Breast epithelium (tissue), 4 donors: ENCODE measurements around the gene DCLK1. TPM values are rescaled to one million over a fixed set of nuclear protein-coding genes. Genes with fewer than 3 reads are reported as not detected.
"Not testable (repeated sequence)": the region's sequence is repeated elsewhere in the genome, so short reads cannot be mapped to it uniquely, and the experiment has no call there.

Experiments
- DNase-seq, 2 donors: peaks; one replicate each; pipeline ENCODE4 v3.0.0-alpha.2; 2019; ENCODE audit warnings: low spot score in 2 of 2
- H3K27ac ChIP-seq, 2 donors: fragments of 200-600 bp; sonication (generic) in 1 of 2; one replicate each; pipeline ENCODE4 v1.5.1; 2016 to 2019; ENCODE audit warnings: mild to moderate bottlenecking in 1 of 2
- H3K27me3 ChIP-seq, 2 donors: fragments of 200-600 bp; sonication (generic) in 1 of 2; one replicate each; pipeline versions ENCODE4 v1.5.1 to v1.6.0; 2017 to 2019; ENCODE audit warnings: control low read depth in 1 of 2, mild to moderate bottlenecking in 1 of 2
- H3K36me3 ChIP-seq: fragments of 200-600 bp; one replicate; pipeline ENCODE4 v1.5.1; 2019
- H3K4me1 ChIP-seq, 2 donors: fragments of 200-600 bp; sonication (generic); one replicate each; pipeline ENCODE4 v1.5.1; 2016 to 2019; ENCODE audit warnings: control low read depth in 1 of 2
- H3K4me3 ChIP-seq, 3 donors: fragments of 200-600 bp; sonication (generic); 1 replicate in 2 of 3; 2 replicates in 1 of 3; pipeline ENCODE4 v1.5.1; 2016 to 2019; ENCODE audit warnings: mild to moderate bottlenecking in 3 of 3, moderate library complexity in 2 of 3
- H3K9me3 ChIP-seq, 2 donors: fragments of 200-600 bp; sonication (generic) in 1 of 2; one replicate each; pipeline ENCODE4 v1.5.1; 2016 to 2019; ENCODE audit warnings: control low read depth in 1 of 2
- CTCF ChIP-seq, 3 donors: fragments of 450-650 bp; IDR thresholded peaks; one replicate each; pipeline ENCODE4 v1.5.1; 2016 to 2017; ENCODE audit warnings: antibody characterized with exemption in 3 of 3, mild to moderate bottlenecking in 3 of 3, moderate library complexity in 3 of 3
- POLR2A ChIP-seq: fragments of 450-650 bp; IDR thresholded peaks from one replicate; pipeline ENCODE4 v1.6.1; 2016; ENCODE audit warnings: antibody characterized with exemption, mild to moderate bottlenecking, moderate library complexity
- POLR2AphosphoS5 ChIP-seq, 3 donors: sonication (generic); formaldehyde crosslinking; IDR thresholded peaks; one replicate each; pipeline ENCODE4 v1.6.1; 2017; ENCODE audit warnings: antibody characterized with exemption in 3 of 3
- intact Hi-C: fragments of 100-400 bp; cut with DNase I; formaldehyde crosslinking; loops from one replicate; pipeline ENCODE4 v1.15.1; 2023; ENCODE audit warnings: low total_unique reads
- total RNA-seq, 3 donors: library from RNA; depleted of rRNA; stranded (reverse); fragments of >200 nt; gene quantifications; one replicate each; pipeline ENCODE4 v1.1.0, GENCODE V29; 2016

Gene DCLK1
- total RNA-seq, 3 donors from 2014 or later: 21.2 to 158 (median 28.2) TPM

DNA sequence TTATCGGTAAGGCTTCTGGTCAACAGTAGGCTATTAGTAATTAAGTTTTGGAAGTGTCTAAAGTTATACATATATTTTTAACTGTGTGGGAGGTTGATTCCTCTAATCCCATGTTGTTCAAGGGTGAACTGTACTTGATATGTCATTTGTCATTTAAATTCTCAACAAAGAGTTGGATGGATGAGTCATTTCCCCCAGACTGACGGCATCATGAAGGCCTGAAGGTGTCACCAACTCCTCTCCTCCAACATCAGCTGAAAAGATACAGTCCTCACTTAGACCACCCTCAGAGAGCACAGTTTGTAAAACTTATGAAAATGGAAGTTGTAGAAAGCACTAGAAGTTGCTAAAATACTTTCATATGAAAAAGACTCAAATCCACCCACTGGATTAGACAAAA lies 48.8 kb downstream of the DCLK1 start:
- Histone ChIP-seq H3K4me3 (no peak overlapping the region), H3K27ac (no peak overlapping the region), H3K9me3 (no peaks in the 10 kb centered on the region), H3K27me3 (no peaks in the 10 kb centered on the region), H3K4me1 (no peaks in the 10 kb centered on the region), H3K36me3 (no peaks in the 10 kb centered on the region)
- intact Hi-C loops: no loop called here
- no peak for DNase-seq
- TF ChIP-seq POLR2AphosphoS5 (IDR thresholded peaks at IDR 0.05): no peak
- TF ChIP-seq CTCF (IDR thresholded peaks at IDR 0.05): no peak
- no peak for TF ChIP-seq POLR2A

GRCh38 chr13:36076211-36076610 lies 55.0 kb downstream of the DCLK1 start:
- intact Hi-C loops: no loop called here
- H3K36me3 ChIP-seq: no peaks in the 10 kb centered on the region

GRCh38 chr13:36074659-36075058 lies 56.5 kb downstream of the DCLK1 start:
- no peak overlapping the region for H3K27ac ChIP-seq

More at GRCh38 chr13:36076211-36076610, 55.0 kb downstream of the DCLK1 start:
- no peak overlapping the region for H3K4me3 ChIP-seq
- H3K9me3 ChIP-seq: no peaks in the 10 kb centered on the region
- H3K27ac ChIP-seq: no peak overlapping the region
- TF ChIP-seq CTCF (IDR thresholded peaks at IDR 0.05) (no peak), POLR2AphosphoS5 (IDR thresholded peaks at IDR 0.05) (no peak), POLR2A (no peak)
- no peaks in the 10 kb centered on the region for H3K27me3 ChIP-seq
- H3K4me1 ChIP-seq: no peaks in the 10 kb centered on the region
- DNase-seq: no peak

DNA sequence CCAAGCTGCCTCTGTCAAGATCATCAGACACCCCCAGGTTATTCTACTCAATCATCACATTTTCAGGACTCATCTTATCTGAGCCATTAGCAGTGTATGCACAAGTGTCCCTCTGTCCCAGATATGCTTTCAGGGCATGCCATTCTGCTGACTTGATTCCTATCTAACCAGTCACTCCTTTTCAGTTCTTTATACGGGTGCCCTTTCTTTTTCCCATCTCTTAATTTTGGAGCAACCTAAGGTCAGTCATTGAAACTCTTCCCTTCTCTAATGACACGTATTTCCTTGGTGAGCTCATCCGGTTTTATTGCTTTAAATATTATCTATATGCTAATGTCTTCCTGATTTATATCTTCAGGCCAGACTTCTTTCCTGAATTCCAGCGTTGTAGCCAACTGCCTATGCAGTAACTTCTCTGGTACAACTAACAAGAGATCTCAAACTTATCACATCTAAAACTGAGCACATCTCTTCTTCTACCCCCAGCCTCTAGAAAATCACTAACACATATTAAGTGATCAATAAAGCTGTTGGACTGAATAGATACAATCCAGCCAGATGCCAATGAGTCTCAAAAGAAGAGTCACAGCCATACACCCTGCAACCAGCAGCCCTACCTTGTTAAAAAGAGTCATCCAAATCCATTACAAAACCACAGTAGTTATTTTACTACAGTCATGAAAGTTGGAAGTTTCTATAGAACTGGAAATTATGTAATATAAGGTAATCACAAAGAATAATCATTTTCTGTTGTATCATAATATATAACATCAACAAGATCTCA lies 58.8 kb downstream of the DCLK1 start:
- intact Hi-C loops: no loop called here
- DNase-seq: no peak
- Histone ChIP-seq H3K27ac (peak overlapping the region; percentile 10 to 50), H3K27me3 (no peaks in the 10 kb centered on the region), H3K9me3 (no peaks in the 10 kb centered on the region), H3K36me3 (no peaks in the 10 kb centered on the region), H3K4me3 (no peak overlapping the region), H3K4me1 (no peaks in the 10 kb centered on the region)
- no peak for TF ChIP-seq POLR2A
- TF ChIP-seq POLR2AphosphoS5 (IDR thresholded peaks at IDR 0.05): no peak
- TF ChIP-seq CTCF (IDR thresholded peaks at IDR 0.05): no peak

More at GRCh38 chr13:36074659-36075058, 56.5 kb downstream of the DCLK1 start:
- H3K36me3 ChIP-seq: no peaks in the 10 kb centered on the region
- DNase-seq: no peak
- no peak overlapping the region for H3K4me3 ChIP-seq
- H3K9me3 ChIP-seq: no peaks in the 10 kb centered on the region
- H3K27me3 ChIP-seq: no peaks in the 10 kb centered on the region
- TF ChIP-seq POLR2A (no peak), POLR2AphosphoS5 (IDR thresholded peaks at IDR 0.05) (no peak), CTCF (IDR thresholded peaks at IDR 0.05) (no peak)
- intact Hi-C loops: no loop called here
- H3K4me1 ChIP-seq: no peaks in the 10 kb centered on the region

DNA sequence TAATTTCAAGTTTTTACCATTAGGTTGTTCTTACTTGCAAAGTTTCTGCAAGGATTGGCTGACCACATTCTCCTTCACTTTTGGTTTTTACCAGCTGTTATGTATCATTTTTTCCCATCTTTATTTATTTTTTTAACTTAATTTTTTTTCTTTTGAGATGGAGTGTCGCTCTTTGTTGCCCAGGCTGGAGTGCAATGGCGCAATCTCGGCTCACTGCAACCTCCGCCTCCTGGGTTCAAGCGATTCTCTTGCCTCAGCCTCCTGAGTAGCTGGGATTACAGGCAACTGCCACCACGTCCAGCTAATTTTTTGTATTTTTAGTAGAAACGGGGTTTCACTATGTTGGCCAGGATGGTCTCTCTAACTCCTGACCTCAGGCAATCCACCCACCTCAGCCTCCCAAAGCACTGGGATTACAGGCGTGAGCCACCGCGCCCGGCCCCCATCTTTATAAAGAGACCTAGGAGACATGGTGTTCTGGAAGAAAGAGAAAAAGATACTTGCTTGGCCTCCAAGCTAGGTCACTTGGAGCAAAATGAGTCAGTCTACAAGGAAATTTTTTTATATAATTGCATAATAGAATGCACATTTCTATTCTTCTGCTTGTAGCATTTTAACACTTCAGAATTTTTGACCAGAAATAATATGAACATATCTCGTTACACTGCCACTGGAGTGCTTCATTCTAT lies 60.5 kb downstream of the DCLK1 start:
- H3K9me3 ChIP-seq, intact Hi-C loops, DNase-seq: not testable (repeated sequence)

More for the DNA sequence above, 60.5 kb downstream of the DCLK1 start:
- H3K4me3 ChIP-seq: peak overlapping the region in 2 of 3 donors; percentile 10 to 29
- not testable (repeated sequence) for H3K36me3 ChIP-seq, H3K4me1 ChIP-seq, H3K27me3 ChIP-seq
- peak overlapping the region; percentile 46 to 85 for H3K27ac ChIP-seq
